PC-9 (cell line): Measurements from ENCODE around the gene ARHGAP8. TPM values are rescaled to one million over a fixed set of nuclear protein-coding genes. Genes with fewer than 3 reads are reported as not detected.

Source experiments
- BruUV-seq: library from RNA; stranded (reverse); fragments of 400-500 nt; replicated peaks from 2 replicates; lab custom pipeline; 2021; lab: Mats Ljungman, UMichigan
- CTCF ChIA-PET: fragments of 300-600 bp; sonication (Branson Sonifier 250); formaldehyde crosslinking; loops from one replicate; lab custom pipeline; 2022; ENCODE audit warnings: antibody characterized with exemption; lab: Charles Lee
- POLR2A ChIA-PET: fragments of 300-600 bp; sonication (Branson Sonifier 250); formaldehyde crosslinking; loops from one replicate; lab custom pipeline; 2022; ENCODE audit warnings: antibody characterized with exemption; ENCODE audit not compliant: unreplicated experiment; lab: Charles Lee
- DNase-seq, 2 experiments: peaks; one replicate each; pipeline versions ENCODE4 v3.0.0 to v3.0.0-alpha.2; 2015 to 2022; ENCODE audit warnings: mixed read lengths in 1 of 2
- H2AFZ ChIP-seq: fragments of 200-600 bp; sonication (generic); 2 replicates; pipeline ENCODE4 v1.8.1; 2017; ENCODE audit warnings: antibody characterized with exemption
- H3F3A ChIP-seq: fragments of 200-600 bp; sonication (generic); 2 replicates; pipeline ENCODE4 v1.8.1; 2017; ENCODE audit warnings: antibody characterized with exemption, mild to moderate bottlenecking, low read depth; ENCODE audit not compliant: insufficient read depth
- H3K27ac ChIP-seq: fragments of 200-600 bp; sonication (generic); 2 replicates; pipeline ENCODE4 v1.6.1; 2016; ENCODE audit warnings: mixed run types
- H3K27me3 ChIP-seq: fragments of 200-600 bp; sonication (generic); 2 replicates; pipeline ENCODE4 v1.6.1; 2016; ENCODE audit warnings: low read depth, mixed run types; ENCODE audit not compliant: insufficient read depth
- H3K36me3 ChIP-seq: fragments of 200-600 bp; sonication (generic); 2 replicates; pipeline ENCODE4 v1.6.1; 2016; ENCODE audit warnings: low read depth, mixed run types
- H3K4me1 ChIP-seq: fragments of 200-600 bp; sonication (generic); replicated peaks from 2 replicates; pipeline ENCODE4 v1.6.1; 2016; ENCODE audit warnings: mixed run types; ENCODE audit not compliant: insufficient read depth
- H3K4me2 ChIP-seq: fragments of 200-600 bp; sonication (generic); 2 replicates; pipeline ENCODE4 v1.6.1; 2017; ENCODE audit warnings: mixed run types
- H3K4me3 ChIP-seq: fragments of 200-600 bp; sonication (generic); 2 replicates; pipeline ENCODE4 v1.6.1; 2016; ENCODE audit warnings: mixed run types
- H3K79me2 ChIP-seq: fragments of 200-600 bp; sonication (generic); 2 replicates; pipeline ENCODE4 v1.6.1; 2017; ENCODE audit warnings: low read depth, mixed run types
- H3K9me2 ChIP-seq: fragments of 200-600 bp; sonication (generic); 2 replicates; pipeline ENCODE4 v1.8.1; 2017; ENCODE audit warnings: mild to moderate bottlenecking; ENCODE audit not compliant: insufficient read depth
- H3K9me3 ChIP-seq: fragments of 200-600 bp; sonication (generic); 2 replicates; pipeline ENCODE4 v1.8.1; 2016; ENCODE audit warnings: low read depth; ENCODE audit not compliant: insufficient read depth
- H4K20me1 ChIP-seq: fragments of 200-600 bp; sonication (generic); 2 replicates; pipeline ENCODE4 v1.8.1; 2017; ENCODE audit not compliant: insufficient read depth
- EZH2 ChIP-seq: fragments of 200-600 bp; sonication (generic); IDR thresholded peaks from 2 replicates; pipeline ENCODE4 v1.8.0; 2017; ENCODE audit warnings: antibody characterized with exemption, low read depth
- intact Hi-C: fragments of 100-400 bp; cut with micrococcal nuclease; formaldehyde crosslinking; loops from one replicate; pipeline ENCODE4 v1.10.0; 2022; ENCODE audit not compliant: unreplicated experiment
- total RNA-seq: library from RNA; stranded (reverse); gene quantifications from 2 replicates; pipeline ENCODE4 v1.2.3, GENCODE V29; 2021
- TF ChIP-seq, protein P1 (sequence below): fragments of 200-600 bp; sonication (generic); conservative IDR thresholded peaks from 2 replicates; pipeline ENCODE4 v1.6.1; 2017; ENCODE audit warnings: mixed run types, antibody characterized with exemption, mild to moderate bottlenecking, moderate library complexity

Gene ARHGAP8
- total RNA-seq, 1 experiment from 2014 or later = 114 TPM

DNA sequence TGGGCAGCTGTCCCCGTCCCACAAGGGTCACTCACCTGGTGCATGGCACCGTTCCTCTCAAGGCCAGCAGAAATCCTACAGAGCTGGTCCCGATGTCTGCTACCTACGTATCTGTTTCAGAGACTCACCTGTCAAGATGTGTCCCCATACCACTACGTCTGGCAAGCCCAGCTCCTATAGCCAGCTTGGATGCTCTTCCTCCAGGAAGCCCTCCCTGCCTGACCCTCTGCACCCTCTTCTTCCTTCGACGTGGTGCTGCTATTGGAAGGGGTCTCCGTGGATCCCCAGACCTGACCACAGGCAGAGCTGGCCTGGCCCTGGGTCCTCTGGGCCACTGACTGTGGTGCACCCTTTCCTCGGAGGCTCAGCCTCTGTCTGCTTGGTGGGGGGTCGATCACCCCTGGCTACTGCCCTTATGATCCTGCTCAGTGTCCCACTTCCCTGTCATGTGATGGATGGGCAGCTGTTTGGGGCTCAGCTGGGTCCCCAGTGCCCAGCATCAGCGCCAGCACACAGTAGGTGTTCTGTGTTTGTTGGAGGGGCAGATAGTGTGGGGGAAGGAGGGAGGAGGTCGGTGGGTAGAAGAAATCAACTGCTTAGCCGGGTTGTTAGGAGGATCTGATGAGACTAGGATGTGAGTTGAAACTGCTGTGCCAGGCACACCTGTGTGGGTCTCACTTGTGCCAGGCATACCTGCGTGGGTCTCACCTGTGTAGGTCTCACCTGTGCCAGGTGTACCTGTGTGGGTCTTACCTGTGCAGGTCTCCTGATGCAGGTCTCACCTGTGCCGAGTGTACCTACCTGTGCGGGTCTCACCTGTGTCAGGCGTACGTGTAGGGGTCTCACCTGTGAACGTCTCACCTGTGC is 21.7 kb upstream of the ARHGAP8 start:
- no peaks in the 10 kb centered on the region; the same call in 1 of the 2 replicates for H3F3A ChIP-seq
- H3K27me3 ChIP-seq = no peaks in the 10 kb centered on the region
- H3K9me3 ChIP-seq = no peaks in the 10 kb centered on the region
- no peak overlapping the region for H3K4me3 ChIP-seq
- H2AFZ ChIP-seq = no peak overlapping the region
- H3K9me2 ChIP-seq = no peaks in the 10 kb centered on the region
- ChIA-PET CTCF (no interaction called here), POLR2A (no interaction called here)
- no peak overlapping the region for H3K27ac ChIP-seq
- intact Hi-C loops = no loop called here
- no peak overlapping the region for H3K4me2 ChIP-seq
- no peak for TF ChIP-seq EZH2
- TF ChIP-seq, protein P1, sequence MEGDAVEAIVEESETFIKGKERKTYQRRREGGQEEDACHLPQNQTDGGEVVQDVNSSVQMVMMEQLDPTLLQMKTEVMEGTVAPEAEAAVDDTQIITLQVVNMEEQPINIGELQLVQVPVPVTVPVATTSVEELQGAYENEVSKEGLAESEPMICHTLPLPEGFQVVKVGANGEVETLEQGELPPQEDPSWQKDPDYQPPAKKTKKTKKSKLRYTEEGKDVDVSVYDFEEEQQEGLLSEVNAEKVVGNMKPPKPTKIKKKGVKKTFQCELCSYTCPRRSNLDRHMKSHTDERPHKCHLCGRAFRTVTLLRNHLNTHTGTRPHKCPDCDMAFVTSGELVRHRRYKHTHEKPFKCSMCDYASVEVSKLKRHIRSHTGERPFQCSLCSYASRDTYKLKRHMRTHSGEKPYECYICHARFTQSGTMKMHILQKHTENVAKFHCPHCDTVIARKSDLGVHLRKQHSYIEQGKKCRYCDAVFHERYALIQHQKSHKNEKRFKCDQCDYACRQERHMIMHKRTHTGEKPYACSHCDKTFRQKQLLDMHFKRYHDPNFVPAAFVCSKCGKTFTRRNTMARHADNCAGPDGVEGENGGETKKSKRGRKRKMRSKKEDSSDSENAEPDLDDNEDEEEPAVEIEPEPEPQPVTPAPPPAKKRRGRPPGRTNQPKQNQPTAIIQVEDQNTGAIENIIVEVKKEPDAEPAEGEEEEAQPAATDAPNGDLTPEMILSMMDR = no peak
- DNase-seq = peak in 1 of 2 experiments; percentile 31
- H3K4me1 ChIP-seq = no peaks in the 10 kb centered on the region
- no TSS peak for BruUV-seq
- 0 out of 2 replicates have a peak, but pooled peaks cover 4% of the 10 kb centered on the region for H4K20me1 ChIP-seq
- no peaks in the 10 kb centered on the region for H3K79me2 ChIP-seq
- no peaks in the 10 kb centered on the region for H3K36me3 ChIP-seq

DNA sequence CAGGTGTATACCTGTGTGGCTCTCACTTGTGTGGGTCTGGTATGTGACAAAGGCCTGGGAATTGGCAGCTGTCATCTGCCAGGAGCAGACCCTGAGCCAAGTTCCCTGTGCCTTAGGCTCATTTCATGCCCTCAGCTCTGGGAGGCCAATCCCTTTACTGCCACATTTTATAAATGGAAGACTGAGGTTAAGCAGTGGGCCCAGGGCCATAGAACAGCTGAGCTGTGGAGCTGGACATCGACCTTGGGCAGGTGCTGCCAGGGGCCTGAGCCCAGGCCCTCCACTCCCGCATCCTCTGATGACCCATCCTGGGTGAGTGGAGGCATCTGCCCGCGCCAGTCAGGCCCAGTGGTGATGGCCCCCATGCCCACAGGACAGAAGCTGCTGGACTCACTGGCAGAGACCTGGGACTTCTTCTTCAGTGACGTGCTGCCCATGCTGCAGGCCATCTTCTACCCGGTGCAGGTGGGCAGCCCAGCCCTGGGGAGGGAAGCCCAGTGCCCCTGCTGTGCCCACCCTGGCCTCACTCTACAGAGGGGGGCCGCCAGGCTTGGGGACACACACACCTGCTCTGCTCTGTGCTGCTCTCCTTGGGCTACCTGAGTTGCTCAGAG is 20.9 kb upstream of the ARHGAP8 start:
- intact Hi-C loops = no loop called here
- no peak for TF ChIP-seq EZH2
- TF ChIP-seq, protein P1 = no peak
- CTCF ChIA-PET = no interaction called here

DNA sequence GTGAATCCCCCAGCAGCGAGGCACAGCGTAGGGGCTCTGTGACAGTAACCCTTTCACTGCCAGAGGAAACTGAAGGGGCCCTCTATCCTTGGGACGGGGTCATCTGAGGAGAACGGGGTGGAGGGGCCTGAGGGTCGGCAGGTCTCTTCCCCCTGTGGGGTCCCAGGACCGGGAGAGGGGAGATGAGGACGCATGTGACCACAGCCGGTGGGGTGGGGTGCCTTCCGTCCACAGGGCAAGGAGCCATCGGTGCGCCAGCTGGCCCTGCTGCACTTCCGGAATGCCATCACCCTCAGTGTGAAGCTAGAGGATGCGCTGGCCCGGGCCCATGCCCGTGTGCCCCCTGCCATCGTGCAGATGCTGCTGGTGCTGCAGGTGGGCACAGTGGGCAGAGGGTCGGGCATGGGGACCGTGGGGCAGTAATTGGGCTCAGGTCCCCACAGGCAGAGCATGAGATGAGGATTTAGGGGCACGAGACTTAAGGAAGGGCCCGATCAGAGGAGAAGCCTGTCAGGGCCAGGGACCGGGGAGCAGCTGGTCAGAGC is 20.3 kb upstream of the ARHGAP8 start:
- intact Hi-C loops = no loop called here
- no peak overlapping the region for H2AFZ ChIP-seq
- H3K4me1 ChIP-seq = no peaks in the 10 kb centered on the region
- 0 out of 2 replicates have a peak, but pooled peaks cover 4% of the 10 kb centered on the region for H4K20me1 ChIP-seq
- ChIA-PET CTCF (no interaction called here), POLR2A (no interaction called here)
- H3K4me3 ChIP-seq = no peak overlapping the region
- DNase-seq = peak in 1 of 2 experiments; percentile 5
- no peaks in the 10 kb centered on the region for H3K9me2 ChIP-seq
- H3K27ac ChIP-seq = no peak overlapping the region
- H3K9me3 ChIP-seq = no peaks in the 10 kb centered on the region
- H3K4me2 ChIP-seq = no peak overlapping the region
- H3K79me2 ChIP-seq = no peaks in the 10 kb centered on the region
- no peaks in the 10 kb centered on the region; the same call in 1 of the 2 replicates for H3F3A ChIP-seq
- H3K27me3 ChIP-seq = no peaks in the 10 kb centered on the region
- TF ChIP-seq EZH2 = no peak
- TF ChIP-seq, protein P1 = no peak
- no TSS peak for BruUV-seq
- no peaks in the 10 kb centered on the region for H3K36me3 ChIP-seq

More for the DNA sequence above, 20.9 kb upstream of the ARHGAP8 start:
- POLR2A ChIA-PET = no interaction called here
- peak in 1 of 2 experiments; percentile 15 for DNase-seq
- Histone ChIP-seq H3K4me1 (no peaks in the 10 kb centered on the region), H3K27me3 (no peaks in the 10 kb centered on the region), H3K4me3 (no peak overlapping the region), H3K36me3 (no peaks in the 10 kb centered on the region), H3K9me3 (no peaks in the 10 kb centered on the region), H3K4me2 (no peak overlapping the region), H4K20me1 (0 out of 2 replicates have a peak, but pooled peaks cover 4% of the 10 kb centered on the region), H3K79me2 (no peaks in the 10 kb centered on the region), H3K27ac (no peak overlapping the region), H2AFZ (no peak overlapping the region), H3F3A (no peaks in the 10 kb centered on the region; the same call in 1 of the 2 replicates), H3K9me2 (no peaks in the 10 kb centered on the region)
- no TSS peak for BruUV-seq
